Body of pancreas (tissue), 4 donors: ENCODE measurements around the gene PLEKHF1.

ENCODE experiments used
- POLR2A ChIP-seq, 3 donors: fragments of 450-650 bp; IDR thresholded peaks; one replicate each; pipeline ENCODE4 v1.6.1; 2016; ENCODE audit warnings: antibody characterized with exemption in 3 of 3, mild to moderate bottlenecking in 2 of 3
- TF ChIP-seq, protein P1 (sequence below), 7 experiments: fragments of 450-650 bp in 4 of 7; fragments of 200-600 bp in 3 of 7; sonication (generic) in 3 of 7; IDR thresholded peaks; one replicate each; pipeline ENCODE4 v1.5.1; 2016 to 2019; ENCODE audit warnings: antibody characterized with exemption in 7 of 7

GRCh38 chr19:29699861-29700260, 34.6 kb downstream of the PLEKHF1 start:
- TF ChIP-seq POLR2A (IDR thresholded peaks at IDR 0.05): no peak
- TF ChIP-seq, protein P1, sequence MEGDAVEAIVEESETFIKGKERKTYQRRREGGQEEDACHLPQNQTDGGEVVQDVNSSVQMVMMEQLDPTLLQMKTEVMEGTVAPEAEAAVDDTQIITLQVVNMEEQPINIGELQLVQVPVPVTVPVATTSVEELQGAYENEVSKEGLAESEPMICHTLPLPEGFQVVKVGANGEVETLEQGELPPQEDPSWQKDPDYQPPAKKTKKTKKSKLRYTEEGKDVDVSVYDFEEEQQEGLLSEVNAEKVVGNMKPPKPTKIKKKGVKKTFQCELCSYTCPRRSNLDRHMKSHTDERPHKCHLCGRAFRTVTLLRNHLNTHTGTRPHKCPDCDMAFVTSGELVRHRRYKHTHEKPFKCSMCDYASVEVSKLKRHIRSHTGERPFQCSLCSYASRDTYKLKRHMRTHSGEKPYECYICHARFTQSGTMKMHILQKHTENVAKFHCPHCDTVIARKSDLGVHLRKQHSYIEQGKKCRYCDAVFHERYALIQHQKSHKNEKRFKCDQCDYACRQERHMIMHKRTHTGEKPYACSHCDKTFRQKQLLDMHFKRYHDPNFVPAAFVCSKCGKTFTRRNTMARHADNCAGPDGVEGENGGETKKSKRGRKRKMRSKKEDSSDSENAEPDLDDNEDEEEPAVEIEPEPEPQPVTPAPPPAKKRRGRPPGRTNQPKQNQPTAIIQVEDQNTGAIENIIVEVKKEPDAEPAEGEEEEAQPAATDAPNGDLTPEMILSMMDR (IDR thresholded peaks at IDR 0.05): no peak
